ENCODE results near the gene C1QTNF9B.

- TF ChIP-seq, protein P1, sequence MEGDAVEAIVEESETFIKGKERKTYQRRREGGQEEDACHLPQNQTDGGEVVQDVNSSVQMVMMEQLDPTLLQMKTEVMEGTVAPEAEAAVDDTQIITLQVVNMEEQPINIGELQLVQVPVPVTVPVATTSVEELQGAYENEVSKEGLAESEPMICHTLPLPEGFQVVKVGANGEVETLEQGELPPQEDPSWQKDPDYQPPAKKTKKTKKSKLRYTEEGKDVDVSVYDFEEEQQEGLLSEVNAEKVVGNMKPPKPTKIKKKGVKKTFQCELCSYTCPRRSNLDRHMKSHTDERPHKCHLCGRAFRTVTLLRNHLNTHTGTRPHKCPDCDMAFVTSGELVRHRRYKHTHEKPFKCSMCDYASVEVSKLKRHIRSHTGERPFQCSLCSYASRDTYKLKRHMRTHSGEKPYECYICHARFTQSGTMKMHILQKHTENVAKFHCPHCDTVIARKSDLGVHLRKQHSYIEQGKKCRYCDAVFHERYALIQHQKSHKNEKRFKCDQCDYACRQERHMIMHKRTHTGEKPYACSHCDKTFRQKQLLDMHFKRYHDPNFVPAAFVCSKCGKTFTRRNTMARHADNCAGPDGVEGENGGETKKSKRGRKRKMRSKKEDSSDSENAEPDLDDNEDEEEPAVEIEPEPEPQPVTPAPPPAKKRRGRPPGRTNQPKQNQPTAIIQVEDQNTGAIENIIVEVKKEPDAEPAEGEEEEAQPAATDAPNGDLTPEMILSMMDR (IDR thresholded peaks at IDR 0.05 in 8 of 11, conservative IDR thresholded peaks at IDR 0.05 in 3 of 11): no peak
- TF ChIP-seq POLR2AphosphoS5 (IDR thresholded peaks at IDR 0.05): no peak
- TF ChIP-seq POLR2A (IDR thresholded peaks at IDR 0.05): no peak
Measured at GRCh38 chr13:23856008-23856750, 41.1 kb downstream of the C1QTNF9B start.
